Activated T-cell treated with anti-CD3 and anti-CD28 coated beads, Interleukin-2, amount 50 U/mL, for 24 hours (primary cell): ENCODE measurements around the gene KIAA1217.

Experiments
- DNase-seq: peaks from one replicate; pipeline ENCODE4 v3.0.0-alpha.2; 2020
- H3K27ac Mint-ChIP-seq: 2 replicates; pipeline ENCODE4 v1.8.0; 2020; ENCODE audit warnings: mild to moderate bottlenecking, mixed read lengths
- H3K27me3 Mint-ChIP-seq: 2 replicates; pipeline ENCODE4 v1.8.0; 2020; ENCODE audit warnings: mixed read lengths
- H3K36me3 Mint-ChIP-seq: 2 replicates; pipeline ENCODE4 v1.8.0; 2020; ENCODE audit warnings: low read depth, mixed read lengths
- H3K4me1 Mint-ChIP-seq: 2 replicates; pipeline ENCODE4 v1.8.0; 2020; ENCODE audit warnings: low read depth, mixed read lengths
- H3K4me3 Mint-ChIP-seq: 2 replicates; pipeline ENCODE4 v1.8.0; 2020; ENCODE audit warnings: mild to moderate bottlenecking, moderate library complexity, mixed read lengths
- H3K9me3 Mint-ChIP-seq: 2 replicates; pipeline ENCODE4 v1.8.0; 2020; ENCODE audit warnings: mixed read lengths

The KIAA1217 gene

DNA sequence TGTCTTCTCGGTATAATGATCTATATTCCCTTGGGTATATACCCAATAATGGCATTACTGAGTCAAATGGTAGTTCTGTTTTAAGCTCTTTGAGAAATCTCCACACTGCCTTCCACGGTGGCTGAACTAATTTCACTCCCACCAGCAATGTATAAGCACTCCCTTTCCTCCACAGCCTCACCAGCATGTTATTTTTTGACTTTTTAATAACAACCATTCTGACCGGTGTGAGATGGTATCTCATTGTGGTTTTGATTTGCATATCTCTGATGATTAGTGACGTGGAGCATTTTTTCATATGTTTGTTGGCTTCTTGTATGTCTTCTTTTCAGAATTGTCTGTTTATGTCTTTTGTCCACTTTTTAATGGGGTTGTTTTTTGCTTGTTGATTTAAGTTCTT, 33.6 kb downstream of the KIAA1217 start:
- no peak overlapping the region for H3K27ac Mint-ChIP-seq
- H3K4me3 Mint-ChIP-seq, result no peak overlapping the region
- H3K36me3 Mint-ChIP-seq, result no peaks in the 10 kb centered on the region
- no peaks in the 10 kb centered on the region for H3K4me1 Mint-ChIP-seq
- no peak for DNase-seq
- no peaks in the 10 kb centered on the region for H3K9me3 Mint-ChIP-seq
- H3K27me3 Mint-ChIP-seq, result peaks cover 33% of the 10 kb centered on the region

DNA sequence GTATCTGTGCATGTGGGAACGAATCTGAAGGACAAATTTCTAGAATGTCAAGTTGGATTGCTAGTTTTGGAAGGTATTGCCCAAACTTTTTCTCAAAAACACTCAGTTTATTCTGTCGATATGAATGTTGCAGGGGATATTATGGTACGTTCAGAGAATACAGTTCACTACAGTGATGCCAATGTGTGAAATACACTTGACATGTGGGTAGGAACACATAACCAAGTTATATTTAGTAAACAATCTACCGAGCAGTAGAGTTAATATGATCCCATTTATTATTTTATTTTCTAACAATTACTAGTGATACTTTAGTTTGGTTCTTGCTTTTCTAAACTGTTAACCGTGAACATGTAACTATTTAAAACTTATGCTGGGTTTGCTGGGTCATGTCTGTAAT, 37.4 kb downstream of the KIAA1217 start:
- no peaks in the 10 kb centered on the region for H3K4me1 Mint-ChIP-seq
- H3K36me3 Mint-ChIP-seq, result no peaks in the 10 kb centered on the region
- H3K27me3 Mint-ChIP-seq, result peaks cover 16% of the 10 kb centered on the region
- H3K27ac Mint-ChIP-seq, result no peak overlapping the region
- no peak overlapping the region for H3K4me3 Mint-ChIP-seq
- no peaks in the 10 kb centered on the region for H3K9me3 Mint-ChIP-seq
- DNase-seq, result no peak

DNA sequence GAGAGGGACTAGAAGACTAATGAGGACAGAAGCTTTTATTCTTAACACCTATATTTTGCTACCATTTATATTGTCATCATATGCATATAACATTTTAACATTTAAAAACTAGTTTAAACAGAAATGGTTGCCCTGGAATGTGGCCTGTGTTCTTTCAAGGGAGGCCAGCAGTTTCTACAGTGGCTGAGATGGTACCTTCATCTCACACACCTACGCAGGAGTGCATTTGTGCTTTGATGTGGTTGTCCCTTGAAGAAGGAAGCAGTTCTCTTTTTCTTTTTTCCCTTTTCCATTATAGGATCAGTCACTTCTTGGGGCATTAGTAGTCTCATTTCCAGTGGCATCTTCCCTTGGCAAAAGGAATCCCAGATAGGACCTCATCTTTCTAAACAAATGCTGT, 38.9 kb downstream of the KIAA1217 start:
- Mint-ChIP-seq H3K4me1 (no peaks in the 10 kb centered on the region), H3K36me3 (no peaks in the 10 kb centered on the region), H3K4me3 (no peak overlapping the region), H3K9me3 (no peaks in the 10 kb centered on the region), H3K27me3 (peaks cover 11% of the 10 kb centered on the region), H3K27ac (no peak overlapping the region)
- DNase-seq, result no peak

DNA sequence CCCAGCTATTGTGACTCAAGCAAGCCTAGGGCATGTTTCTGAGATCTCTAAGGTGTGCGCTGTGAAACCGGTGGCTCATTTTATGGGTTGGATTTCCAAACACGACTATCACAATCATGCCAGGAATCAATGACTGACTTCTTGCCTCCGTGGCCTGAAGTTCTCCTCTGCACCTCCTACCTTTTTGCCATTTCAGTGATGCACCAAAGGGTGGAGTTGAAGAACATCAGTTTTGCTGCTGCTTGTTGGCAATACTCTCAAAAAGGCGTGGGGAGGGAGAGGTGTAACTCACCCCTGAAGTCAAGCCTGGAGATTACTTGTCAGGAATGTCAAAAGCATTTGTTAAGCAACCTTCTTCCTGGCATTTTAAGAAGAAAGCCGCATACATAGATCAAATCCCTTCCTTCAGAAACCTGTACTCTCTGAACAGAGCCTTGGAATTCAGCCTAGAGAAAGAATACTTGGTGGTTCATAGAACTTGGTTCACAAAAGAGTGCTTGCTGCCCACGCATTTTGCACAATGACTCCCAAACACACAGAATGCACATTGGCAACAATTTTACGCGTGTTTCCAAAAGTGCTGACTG, 41.0 kb downstream of the KIAA1217 start:
- H3K4me3 Mint-ChIP-seq, result no peak overlapping the region
- no peak for DNase-seq
- H3K27ac Mint-ChIP-seq, result no peak overlapping the region

DNA sequence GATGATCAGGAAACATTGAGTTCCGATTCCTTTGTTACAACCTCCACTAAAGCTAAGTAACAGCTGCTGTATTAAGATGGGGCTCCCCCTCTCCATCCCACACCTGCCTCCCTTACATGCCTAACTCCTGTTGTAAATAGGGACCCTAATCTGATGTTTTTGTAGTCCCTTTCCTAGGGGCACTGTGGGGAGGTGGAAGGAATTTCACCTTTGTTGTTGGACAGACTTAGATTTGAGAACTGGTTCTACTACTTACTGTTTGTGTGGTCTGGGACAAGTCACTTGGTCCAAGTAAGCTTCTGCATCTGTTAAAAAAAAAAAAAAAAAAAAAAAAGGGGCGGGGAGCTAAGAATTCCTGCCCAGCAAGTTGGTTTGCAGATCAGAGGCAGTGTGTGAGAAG, 42.6 kb downstream of the KIAA1217 start:
- H3K4me3 Mint-ChIP-seq, result no peak overlapping the region
- DNase-seq, result no peak
- H3K4me1 Mint-ChIP-seq, result no peaks in the 10 kb centered on the region
- no peak overlapping the region for H3K27ac Mint-ChIP-seq
- no peaks in the 10 kb centered on the region for H3K9me3 Mint-ChIP-seq
- no peaks in the 10 kb centered on the region for H3K36me3 Mint-ChIP-seq
- H3K27me3 Mint-ChIP-seq, result peaks cover 4% of the 10 kb centered on the region

More for the DNA sequence above, 41.0 kb downstream of the KIAA1217 start:
- Mint-ChIP-seq H3K4me1 (no peaks in the 10 kb centered on the region), H3K36me3 (no peaks in the 10 kb centered on the region), H3K27me3 (peaks cover 10% of the 10 kb centered on the region), H3K9me3 (no peaks in the 10 kb centered on the region)

DNA sequence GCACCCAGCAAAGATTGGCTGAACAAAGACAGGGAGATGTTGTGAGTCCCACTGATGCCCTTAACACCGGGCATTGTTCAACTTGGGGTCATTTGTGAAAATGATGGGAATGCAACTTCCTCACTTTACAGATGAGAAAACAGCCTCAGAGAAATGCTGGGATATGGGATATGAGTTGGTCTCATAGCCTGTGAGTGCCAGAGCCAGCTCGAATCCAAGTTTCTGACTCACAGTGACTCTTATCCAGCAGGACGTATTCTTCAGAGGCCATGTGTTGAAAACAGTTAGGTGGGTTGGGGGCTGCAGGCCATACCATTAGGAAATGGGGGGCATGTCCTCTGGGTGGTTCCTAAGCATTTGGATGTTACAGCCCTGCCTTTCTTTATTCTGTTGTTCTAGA, 45.2 kb downstream of the KIAA1217 start:
- H3K4me3 Mint-ChIP-seq, result no peak overlapping the region
- H3K4me1 Mint-ChIP-seq, result no peaks in the 10 kb centered on the region
- DNase-seq, result no peak
- H3K36me3 Mint-ChIP-seq, result no peaks in the 10 kb centered on the region
- peaks cover 8% of the 10 kb centered on the region for H3K27me3 Mint-ChIP-seq
- no peak overlapping the region for H3K27ac Mint-ChIP-seq
- no peaks in the 10 kb centered on the region for H3K9me3 Mint-ChIP-seq

DNA sequence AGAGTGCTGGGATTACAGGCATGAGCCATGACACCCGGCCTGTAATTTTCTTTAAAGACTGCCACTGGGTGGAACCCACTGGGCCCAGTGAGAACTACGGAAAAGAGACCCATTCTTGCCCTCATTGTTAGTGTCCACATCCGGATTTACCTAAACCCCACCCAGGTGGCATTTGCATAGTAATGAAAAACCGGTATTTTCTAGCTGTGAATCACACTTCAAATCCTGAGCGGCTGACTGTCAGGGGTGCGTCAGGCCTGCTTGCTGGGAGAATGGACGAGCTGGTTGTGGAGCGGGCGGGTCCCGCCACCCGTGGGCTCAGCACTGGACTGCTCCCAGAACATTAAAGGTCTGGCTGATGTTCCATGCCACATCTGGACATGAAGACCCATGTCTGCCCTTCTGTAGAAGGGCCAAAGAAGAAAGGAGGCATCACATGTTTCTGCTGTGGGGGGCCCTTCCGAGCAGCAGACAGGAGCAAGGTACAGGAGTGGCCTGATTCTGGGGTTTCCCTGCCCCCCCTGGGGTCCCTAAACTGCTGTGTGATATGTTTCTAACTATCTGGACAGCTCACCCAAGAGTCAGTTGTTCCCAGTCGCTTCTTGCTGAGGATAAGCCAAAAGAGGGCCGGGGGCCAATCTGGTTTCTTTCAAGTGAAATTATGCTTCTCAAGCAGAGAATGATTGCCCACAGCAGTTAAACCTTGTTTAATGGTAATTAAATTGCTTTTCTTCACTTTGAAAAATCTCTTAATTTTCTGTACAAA, 46.4 kb downstream of the KIAA1217 start:
- Mint-ChIP-seq H3K27ac (no peak overlapping the region), H3K4me1 (no peaks in the 10 kb centered on the region), H3K9me3 (no peaks in the 10 kb centered on the region), H3K36me3 (no peaks in the 10 kb centered on the region), H3K27me3 (peaks cover 4% of the 10 kb centered on the region), H3K4me3 (no peak overlapping the region)
- DNase-seq, result no peak

DNA sequence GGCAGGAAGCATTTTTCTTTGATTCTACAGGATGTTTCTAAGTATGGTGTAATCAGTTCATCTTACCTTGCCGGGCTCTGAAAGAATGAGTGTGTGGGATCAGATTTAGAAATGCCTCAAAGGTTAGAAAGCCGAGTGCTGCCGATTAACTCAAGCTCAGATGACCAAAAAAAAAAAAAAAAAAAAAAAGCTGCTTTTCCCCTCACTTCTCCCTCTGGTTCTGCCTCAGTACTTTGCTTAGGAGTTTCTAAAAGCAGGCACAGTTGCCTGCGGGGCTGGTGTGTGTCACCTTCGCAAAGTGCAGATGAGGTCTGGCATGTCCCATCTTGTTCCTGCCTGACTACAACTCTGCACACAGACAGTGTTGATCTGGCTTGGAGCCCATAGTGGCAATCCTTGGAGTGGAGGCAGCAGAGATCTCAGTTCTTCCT, 47.0 kb downstream of the KIAA1217 start:
- H3K36me3 Mint-ChIP-seq, result no peaks in the 10 kb centered on the region
- DNase-seq, result no peak
- no peak overlapping the region for H3K27ac Mint-ChIP-seq
- no peaks in the 10 kb centered on the region for H3K4me1 Mint-ChIP-seq
- H3K27me3 Mint-ChIP-seq, result peaks cover 4% of the 10 kb centered on the region
- no peaks in the 10 kb centered on the region for H3K9me3 Mint-ChIP-seq
- no peak overlapping the region for H3K4me3 Mint-ChIP-seq

DNA sequence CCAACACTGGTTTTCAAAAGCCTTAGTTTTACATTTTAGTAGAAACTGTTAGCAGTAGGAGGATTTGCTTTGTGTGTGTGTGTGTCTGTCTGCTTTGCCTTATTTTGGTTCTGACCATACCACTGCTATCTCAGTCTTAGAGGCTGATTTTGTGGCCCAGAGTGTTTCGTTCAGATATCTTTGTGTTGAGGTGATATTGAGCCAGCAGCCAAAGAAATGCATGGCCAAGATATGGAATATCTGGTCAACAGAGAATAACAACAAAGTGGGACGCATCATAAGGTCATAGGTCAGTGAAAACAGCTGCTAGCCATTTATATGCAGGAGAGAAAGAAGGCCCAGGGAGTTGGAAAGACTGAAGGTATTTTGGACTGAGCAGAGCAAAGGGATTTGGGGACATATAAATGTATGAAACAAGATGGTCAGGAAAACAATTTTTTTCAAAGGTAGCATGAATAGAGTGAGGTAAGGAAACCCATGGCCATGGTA, 47.7 kb downstream of the KIAA1217 start:
- Mint-ChIP-seq H3K27ac (no peak overlapping the region), H3K4me3 (no peak overlapping the region), H3K4me1 (no peaks in the 10 kb centered on the region), H3K36me3 (no peaks in the 10 kb centered on the region), H3K27me3 (peaks cover 4% of the 10 kb centered on the region), H3K9me3 (no peaks in the 10 kb centered on the region)
- no peak for DNase-seq

DNA sequence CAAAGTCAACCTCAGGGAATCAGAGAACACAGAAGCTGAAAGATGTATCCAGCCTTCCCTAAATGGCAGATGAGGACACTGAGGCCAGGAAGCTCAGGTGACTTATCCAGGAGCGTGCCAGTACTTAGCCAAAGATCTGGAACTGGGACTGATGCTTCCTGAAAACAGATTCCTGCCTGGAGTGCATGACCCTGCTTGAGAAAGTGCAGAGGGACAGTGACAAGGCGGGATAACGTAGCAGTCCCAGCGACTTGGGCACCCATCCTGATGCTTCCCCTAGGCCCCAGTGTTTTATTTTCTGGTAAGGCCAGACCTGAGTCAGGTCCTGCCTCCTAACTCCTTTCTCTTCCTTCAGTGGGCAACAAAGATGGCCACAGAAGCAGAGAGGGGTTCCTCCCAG, 48.6 kb downstream of the KIAA1217 start:
- Mint-ChIP-seq H3K27me3 (peaks cover 4% of the 10 kb centered on the region), H3K27ac (no peak overlapping the region), H3K9me3 (peaks cover 4% of the 10 kb centered on the region), H3K4me3 (no peak overlapping the region), H3K4me1 (no peaks in the 10 kb centered on the region), H3K36me3 (no peaks in the 10 kb centered on the region)
- no peak for DNase-seq

DNA sequence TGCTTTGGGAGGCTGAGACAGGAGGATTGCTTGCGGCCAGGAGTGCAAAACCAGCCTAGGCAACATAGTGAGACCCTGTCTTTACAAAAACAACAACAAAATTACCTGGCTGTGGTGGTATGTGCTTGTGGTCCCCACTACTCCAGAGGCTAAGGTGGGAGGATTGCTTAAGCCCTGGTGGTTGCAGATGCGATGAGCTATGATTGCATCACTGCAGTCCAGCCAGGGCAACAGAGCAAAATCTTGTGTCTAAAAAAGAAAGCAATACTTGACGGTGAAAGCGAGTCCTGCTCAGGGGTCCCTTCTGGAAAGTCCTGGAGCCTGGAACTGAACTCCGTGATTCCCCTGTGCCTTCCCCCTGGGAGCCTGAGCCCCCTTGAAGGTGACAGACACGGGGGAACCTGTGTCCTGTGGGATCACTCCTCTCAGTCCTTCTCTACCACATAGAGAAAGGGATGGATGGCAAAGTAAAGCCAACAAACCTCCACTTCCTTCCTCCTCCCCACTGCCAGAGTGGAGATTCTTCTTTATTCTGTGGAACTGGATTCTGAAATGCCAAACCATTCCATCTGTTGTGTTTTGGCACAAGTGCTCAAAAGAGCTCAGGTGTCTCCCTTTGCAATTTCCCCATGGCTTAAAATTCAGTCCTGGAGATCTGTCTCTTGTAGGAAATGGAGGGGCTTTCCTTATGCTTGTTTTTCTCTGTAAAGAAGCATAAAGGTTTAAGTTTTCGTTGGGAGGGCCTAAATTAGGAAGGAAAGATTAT, 50.6 kb downstream of the KIAA1217 start:
- no peak overlapping the region for H3K4me3 Mint-ChIP-seq
- DNase-seq, result no peak
- peaks cover 4% of the 10 kb centered on the region for H3K9me3 Mint-ChIP-seq
- no peaks in the 10 kb centered on the region for H3K36me3 Mint-ChIP-seq
- no peaks in the 10 kb centered on the region for H3K4me1 Mint-ChIP-seq
- peaks cover 4% of the 10 kb centered on the region for H3K27me3 Mint-ChIP-seq
- H3K27ac Mint-ChIP-seq, result no peak overlapping the region

DNA sequence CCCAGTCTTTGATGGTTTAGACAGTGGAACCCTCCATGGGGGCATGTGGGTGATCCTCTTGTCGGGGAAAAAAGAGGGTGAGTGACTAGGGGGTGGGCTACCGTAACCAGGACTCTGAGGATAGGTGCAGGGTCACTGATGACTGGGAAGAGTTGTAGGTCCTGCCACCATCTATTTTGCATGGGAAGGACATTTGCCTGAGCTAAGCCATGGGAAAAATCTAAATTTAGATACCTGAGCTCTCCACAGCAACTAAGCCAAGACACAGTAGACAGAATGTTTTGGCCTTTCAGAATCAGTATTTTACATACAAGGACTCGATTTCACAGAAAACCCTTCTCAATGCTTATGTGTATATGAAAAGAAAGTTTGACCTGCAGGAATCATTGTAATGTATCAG, 52.7 kb downstream of the KIAA1217 start:
- H3K4me1 Mint-ChIP-seq, result no peaks in the 10 kb centered on the region
- H3K27me3 Mint-ChIP-seq, result peaks cover 4% of the 10 kb centered on the region
- H3K9me3 Mint-ChIP-seq, result peaks cover 4% of the 10 kb centered on the region
- no peak overlapping the region for H3K4me3 Mint-ChIP-seq
- H3K36me3 Mint-ChIP-seq, result no peaks in the 10 kb centered on the region
- no peak for DNase-seq
- H3K27ac Mint-ChIP-seq, result no peak overlapping the region

DNA sequence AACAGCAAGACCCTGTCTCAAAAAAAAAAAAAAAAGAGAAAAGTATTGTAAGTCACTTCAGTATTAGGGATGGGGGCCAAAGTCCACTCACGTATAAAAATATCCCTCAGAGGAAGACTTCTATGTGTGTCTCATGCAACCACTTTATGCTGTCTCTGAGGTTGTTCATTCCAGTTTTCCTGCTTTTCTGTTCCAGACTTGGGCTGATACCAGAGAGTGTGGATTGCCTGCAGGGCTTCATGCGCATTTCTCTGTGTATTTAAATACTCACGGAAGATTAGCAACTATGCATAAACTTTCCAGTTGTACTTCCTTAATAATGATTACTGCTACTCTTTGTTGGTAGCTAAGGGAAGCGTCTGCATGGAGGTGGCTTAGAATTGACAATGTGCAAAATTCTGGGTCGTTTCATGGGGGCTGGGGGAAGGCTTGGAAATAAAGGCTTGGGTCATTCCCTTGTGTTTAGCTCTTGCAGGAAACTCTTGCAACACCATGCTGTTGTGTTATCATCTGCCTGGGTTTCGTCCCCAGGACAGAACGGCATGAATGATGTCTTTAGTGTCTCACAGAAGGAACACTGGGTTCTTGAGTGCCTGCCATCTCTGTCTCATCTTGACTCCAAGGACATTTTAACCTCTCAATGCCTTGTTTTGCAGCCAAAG, 54.1 kb downstream of the KIAA1217 start:
- Mint-ChIP-seq H3K4me1 (no peaks in the 10 kb centered on the region), H3K9me3 (peaks cover 4% of the 10 kb centered on the region), H3K36me3 (no peaks in the 10 kb centered on the region), H3K27ac (no peak overlapping the region), H3K27me3 (peaks cover 3% of the 10 kb centered on the region), H3K4me3 (no peak overlapping the region)
- DNase-seq, result no peak

DNA sequence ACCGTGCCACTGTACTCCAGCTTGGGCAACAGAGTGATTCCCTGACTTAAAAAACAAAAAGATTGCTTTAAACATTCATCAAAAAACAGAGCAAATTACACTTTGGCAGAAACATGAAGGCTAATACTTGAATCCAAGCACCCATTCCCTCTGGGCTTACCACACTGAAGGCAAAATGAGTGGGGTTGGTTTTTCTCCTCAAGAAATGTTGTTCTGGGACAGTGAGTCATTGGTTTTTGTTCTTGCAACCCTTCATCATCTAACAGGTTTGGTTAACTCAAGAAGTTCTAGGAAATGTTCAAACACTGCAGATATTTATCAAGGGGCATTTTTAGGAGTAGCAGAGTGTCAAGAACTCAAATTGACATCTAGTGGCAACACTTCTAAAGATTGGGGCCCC, 60.5 kb downstream of the KIAA1217 start:
- Mint-ChIP-seq H3K27ac (no peak overlapping the region), H3K9me3 (no peaks in the 10 kb centered on the region), H3K36me3 (no peaks in the 10 kb centered on the region), H3K27me3 (no peaks in the 10 kb centered on the region), H3K4me1 (no peaks in the 10 kb centered on the region), H3K4me3 (no peak overlapping the region)
- no peak for DNase-seq
